ENCODE measurements around the gene ATP1A1.

The ATP1A1 gene

GRCh38 chr1:116392717-116393404 lies 19.8 kb downstream of the ATP1A1 start:
- DNase-seq: no peak

- no peak for DNase-seq
Measured at GRCh38 chr1:116393792-116394191, 20.7 kb downstream of the ATP1A1 start.

GRCh38 chr1:116394270-116394669 lies 21.2 kb downstream of the ATP1A1 start:
- DNase-seq: no peak

- DNase-seq: no peak
Measured at GRCh38 chr1:116396769-116397168, 23.7 kb downstream of the ATP1A1 start.

- no peak for DNase-seq
Measured at GRCh38 chr1:116397728-116398127, 24.7 kb downstream of the ATP1A1 start.

GRCh38 chr1:116400780-116401179 lies 27.7 kb downstream of the ATP1A1 start:
- no peak for DNase-seq

- DNase-seq: no peak
Measured at GRCh38 chr1:116401646-116402176, 28.7 kb downstream of the ATP1A1 start.

- no peak for DNase-seq
Measured at GRCh38 chr1:116402333-116402732, 29.3 kb downstream of the ATP1A1 start.

GRCh38 chr1:116403496-116404136 lies 30.6 kb downstream of the ATP1A1 start:
- DNase-seq: no peak

GRCh38 chr1:116404699-116405098 lies 31.7 kb downstream of the ATP1A1 start:
- DNase-seq: no peak

GRCh38 chr1:116405241-116406135 lies 32.4 kb downstream of the ATP1A1 start:
- no peak for DNase-seq

- DNase-seq: no peak
Measured at GRCh38 chr1:116407033-116407432, 34.0 kb downstream of the ATP1A1 start.

- DNase-seq: no peak
Measured at GRCh38 chr1:116408193-116408592, 35.1 kb downstream of the ATP1A1 start.

GRCh38 chr1:116408803-116409720 lies 36.0 kb downstream of the ATP1A1 start:
- no peak for DNase-seq

GRCh38 chr1:116409751-116410191 lies 36.7 kb downstream of the ATP1A1 start:
- no peak for DNase-seq

- no peak for DNase-seq
Measured at GRCh38 chr1:116411784-116412479, 38.9 kb downstream of the ATP1A1 start.

- DNase-seq: no peak
Measured at GRCh38 chr1:116412480-116412798, 39.4 kb downstream of the ATP1A1 start.

GRCh38 chr1:116412898-116413297 lies 39.9 kb downstream of the ATP1A1 start:
- DNase-seq: no peak

- DNase-seq: no peak
Measured at GRCh38 chr1:116413414-116413813, 40.4 kb downstream of the ATP1A1 start.

- DNase-seq: no peak
Measured at GRCh38 chr1:116414364-116414763, 41.3 kb downstream of the ATP1A1 start.

- DNase-seq: no peak
Measured at GRCh38 chr1:116415200-116415698, 42.2 kb downstream of the ATP1A1 start.
